Measurements from ENCODE around the gene ARID1B. TPM values are rescaled to one million over a fixed set of nuclear protein-coding genes. Genes with fewer than 3 reads are reported as not detected.

The ARID1B gene
- total RNA-seq, 1 experiment from 2014 or later, result 91.7 TPM

GRCh38 chr6:157188213-157188612 lies 411.0 kb downstream of the ARID1B start:
- Histone ChIP-seq H3K36me3 (ENCODE audit: control insufficient read depth, insufficient read depth, low read length) (peaks cover 14% of the 10 kb centered on the region), H3K27me3 (ENCODE audit: control insufficient read depth, insufficient read depth, low read length) (no peaks in the 10 kb centered on the region), H3K4me3 (ENCODE audit: low read depth in 2 of 2, low read length in 2 of 2) (no peak overlapping the region), H3K4me1 (ENCODE audit: control insufficient read depth, insufficient read depth, low read length) (peaks cover 3% of the 10 kb centered on the region), H3K27ac (ENCODE audit: low read length) (no peak overlapping the region), H3K9me3 (ENCODE audit: control insufficient read depth, insufficient read depth, low read depth, low read length) (no peaks in the 10 kb centered on the region)
- BruUV-seq (replicated peaks), result no TSS peak
- TF ChIP-seq REST (IDR thresholded peaks at IDR 0.05; ENCODE audit: insufficient read depth in 1 of 2, low read depth in 2 of 2, low read length in 1 of 2) (no peak), CTCF (IDR thresholded peaks at IDR 0.05) (no peak), POLR2AphosphoS5 (IDR thresholded peaks at IDR 0.05; ENCODE audit: low read depth, low read length) (no peak), SIN3A (IDR thresholded peaks at IDR 0.05; ENCODE audit: borderline replicate concordance, insufficient read depth, low read depth, low read length) (no peak), TCF7L2 (IDR thresholded peaks at IDR 0.05; ENCODE audit: low read depth, low read length) (no peak)
- ATAC-seq, result no peak
- intact Hi-C loops (cut with micrococcal nuclease; ENCODE audit: unreplicated experiment) (no loop called here), in situ Hi-C loops (cut with HindIII; ENCODE audit: low pct_unique_long_range_greater_than_20kb, low sequenced_read_pairs) (no loop called here)
- ChIA-PET CTCF (no interaction called here), POLR2A (no interaction called here)
- DNase-seq (ENCODE audit: low read depth, low spot score), result no peak

GRCh38 chr6:157193443-157193996 lies 416.3 kb downstream of the ARID1B start:
- intact Hi-C loops (cut with micrococcal nuclease; ENCODE audit: unreplicated experiment), result no loop called here
- no peak for DNase-seq (ENCODE audit: low read depth, low spot score)
- ATAC-seq, result no peak
- ChIA-PET POLR2A (no interaction called here), CTCF (no interaction called here)
- Histone ChIP-seq H3K4me1 (ENCODE audit: control insufficient read depth, insufficient read depth, low read length) (no peaks in the 10 kb centered on the region), H3K27me3 (ENCODE audit: control insufficient read depth, insufficient read depth, low read length) (no peaks in the 10 kb centered on the region), H3K4me3 (ENCODE audit: low read depth in 2 of 2, low read length in 2 of 2) (no peak overlapping the region), H3K9me3 (ENCODE audit: control insufficient read depth, insufficient read depth, low read depth, low read length) (no peaks in the 10 kb centered on the region), H3K27ac (ENCODE audit: low read length) (no peak overlapping the region), H3K36me3 (ENCODE audit: control insufficient read depth, insufficient read depth, low read length) (peaks cover 24% of the 10 kb centered on the region)
- TF ChIP-seq POLR2AphosphoS5 (IDR thresholded peaks at IDR 0.05; ENCODE audit: low read depth, low read length) (no peak), TCF7L2 (IDR thresholded peaks at IDR 0.05; ENCODE audit: low read depth, low read length) (no peak), CTCF (IDR thresholded peaks at IDR 0.05) (no peak), REST (IDR thresholded peaks at IDR 0.05; ENCODE audit: insufficient read depth in 1 of 2, low read depth in 2 of 2, low read length in 1 of 2) (no peak), SIN3A (IDR thresholded peaks at IDR 0.05; ENCODE audit: borderline replicate concordance, insufficient read depth, low read depth, low read length) (no peak)
- in situ Hi-C loops (cut with HindIII; ENCODE audit: low pct_unique_long_range_greater_than_20kb, low sequenced_read_pairs), result no loop called here
- BruUV-seq (replicated peaks), result no TSS peak
